GM21717 (cell line): ENCODE results near the gene ZNRF1.
"Not testable (repeated sequence)": the region's sequence is repeated elsewhere in the genome, so short reads cannot be mapped to it uniquely, and the experiment has no call there.

Experiments
- ATAC-seq: cut with Tn5 transposase; IDR thresholded peaks from one replicate; pipeline ENCODE4 v1.9.1; 2021; ENCODE audit warnings: mild to moderate bottlenecking, moderate library complexity; ENCODE audit not compliant: unreplicated experiment

The ZNRF1 gene

GRCh38 chr16:75111514-75111940 is 112.7 kb downstream of the ZNRF1 start:
- ATAC-seq: peak; percentile 16

- no peak for ATAC-seq
Measured at GRCh38 chr16:75111961-75112733, 113.3 kb downstream of the ZNRF1 start.

GRCh38 chr16:75112734-75113491 is 114.1 kb downstream of the ZNRF1 start:
- no peak for ATAC-seq

- ATAC-seq: no peak
Measured at GRCh38 chr16:75113541-75114121, 114.8 kb downstream of the ZNRF1 start.

- no peak for ATAC-seq
Measured at GRCh38 chr16:75114179-75114945, 115.5 kb downstream of the ZNRF1 start.

GRCh38 chr16:75114946-75115825 is 116.4 kb downstream of the ZNRF1 start:
- ATAC-seq: no peak

- no peak for ATAC-seq
Measured at GRCh38 chr16:75116081-75116910, 117.5 kb downstream of the ZNRF1 start, which contains the start of gene LDHD. TSS of gene LDHD (minus strand) at chr16:75116780. CDS start at chr16:75116720, 60 bp downstream.

- ATAC-seq: no peak
Measured at GRCh38 chr16:75116911-75117245, 118.1 kb downstream of the ZNRF1 start.

- no peak for ATAC-seq
Measured at GRCh38 chr16:75118943-75119539, 120.2 kb downstream of the ZNRF1 start.

GRCh38 chr16:75120253-75120652 is 121.4 kb downstream of the ZNRF1 start:
- ATAC-seq: no peak

- no peak for ATAC-seq
Measured at GRCh38 chr16:75121949-75122568, 123.2 kb downstream of the ZNRF1 start.

- ATAC-seq: no peak
Measured at GRCh38 chr16:75122609-75123008, 123.8 kb downstream of the ZNRF1 start.

GRCh38 chr16:75127713-75128415 is 129.0 kb downstream of the ZNRF1 start:
- no peak for ATAC-seq

GRCh38 chr16:75129421-75130149 is 130.8 kb downstream of the ZNRF1 start:
- not testable (repeated sequence) for ATAC-seq

GRCh38 chr16:75130150-75130771 is 131.4 kb downstream of the ZNRF1 start:
- ATAC-seq: no peak

GRCh38 chr16:75131081-75131480 is 132.3 kb downstream of the ZNRF1 start:
- no peak for ATAC-seq

GRCh38 chr16:75138233-75138632 is 139.4 kb downstream of the ZNRF1 start:
- ATAC-seq: no peak
